HG03460 (cell line): Measurements from ENCODE around the gene PA2G4.
"Not testable (repeated sequence)": the region's sequence is repeated elsewhere in the genome, so short reads cannot be mapped to it uniquely, and the experiment has no call there.

ENCODE experiments used
- ATAC-seq: cut with Tn5 transposase; IDR thresholded peaks from one replicate; pipeline ENCODE4 v1.9.1; 2021; ENCODE audit not compliant: unreplicated experiment

The PA2G4 gene

DNA sequence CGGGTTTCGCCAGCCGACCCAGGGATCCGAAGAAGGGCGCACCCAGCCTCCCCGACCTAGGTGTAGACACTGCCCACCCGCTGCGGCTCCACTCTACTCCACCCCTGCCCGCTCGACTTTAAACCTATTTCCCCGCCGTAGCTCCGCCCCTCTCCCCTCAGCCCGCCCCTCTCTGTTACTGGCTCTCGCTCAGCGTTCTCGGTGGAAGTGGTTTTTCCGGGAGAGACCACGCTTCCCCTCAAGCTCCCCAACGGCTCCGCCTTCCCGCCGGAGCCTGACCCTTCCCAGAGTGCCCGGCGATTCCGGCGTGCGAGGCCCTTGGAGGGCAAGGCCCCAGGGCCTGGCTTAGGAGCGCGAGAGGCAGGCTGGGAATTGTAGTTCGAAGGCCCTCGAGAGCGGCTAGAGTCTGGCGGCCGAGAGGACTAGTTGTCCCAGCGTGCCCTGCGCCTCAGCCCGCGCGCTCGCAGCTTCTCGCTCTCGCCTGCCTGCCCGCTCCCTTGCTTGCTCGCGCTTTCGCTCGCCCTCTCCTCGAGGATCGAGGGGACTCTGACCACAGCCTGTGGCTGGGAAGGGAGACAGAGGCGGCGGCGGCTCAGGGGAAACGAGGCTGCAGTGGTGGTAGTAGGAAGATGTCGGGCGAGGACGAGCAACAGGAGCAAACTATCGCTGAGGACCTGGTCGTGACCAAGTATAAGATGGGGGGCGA, at the start of gene PA2G4:
PA2G4 (plus strand) TSS at position 451 of the 706 bp plus-strand sequence; CDS start at position 630, 179 bp downstream.
- peak; percentile 93 for ATAC-seq

DNA sequence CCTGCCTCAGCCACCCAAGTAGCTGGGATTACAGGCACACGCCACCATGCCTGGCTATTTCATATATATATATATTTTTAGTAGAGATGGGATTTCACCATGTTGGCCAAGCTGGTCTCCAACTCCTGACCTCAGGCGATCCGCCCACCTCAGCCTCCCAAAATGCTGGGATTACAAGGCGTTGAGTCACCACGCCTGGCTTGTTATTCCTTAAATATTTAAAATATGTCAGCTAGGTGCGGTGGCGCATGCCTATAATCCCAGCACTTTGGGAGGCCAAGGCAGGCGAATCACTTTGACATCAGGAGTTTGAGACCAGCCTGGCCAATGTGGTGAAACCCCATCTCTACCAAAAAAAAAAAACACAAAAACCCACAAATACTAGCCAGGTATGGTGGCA, 44.4 kb upstream of the PA2G4 start:
- not testable (repeated sequence) for ATAC-seq

- ATAC-seq = no peak
Measured at GRCh38 chr12:56061982-56062381, 42.4 kb upstream of the PA2G4 start.

- ATAC-seq = no peak
Measured at GRCh38 chr12:56062996-56063395, 41.4 kb upstream of the PA2G4 start.

GRCh38 chr12:56071648-56072047, 32.7 kb upstream of the PA2G4 start:
- ATAC-seq = no peak

- ATAC-seq = no peak
Measured at GRCh38 chr12:56074396-56074795, 30.0 kb upstream of the PA2G4 start.

DNA sequence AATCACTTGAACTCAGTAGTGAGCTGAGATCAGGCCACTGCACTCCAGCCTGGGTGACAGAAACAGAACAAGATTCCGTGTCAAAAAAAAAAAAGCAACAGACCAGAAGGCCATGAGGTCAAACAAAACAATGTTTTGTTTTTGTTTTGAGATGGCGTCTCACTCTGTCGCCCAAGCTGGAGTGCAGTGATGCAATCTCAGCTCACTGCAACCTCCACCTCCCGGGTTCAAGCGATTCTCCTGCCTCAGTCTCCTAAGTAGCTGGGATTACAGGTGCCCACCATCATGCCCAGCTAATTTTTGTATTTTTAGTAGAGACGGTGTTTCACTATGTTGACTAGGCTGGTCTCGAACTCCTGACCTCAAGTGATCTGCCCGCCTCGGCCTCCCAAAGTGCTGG, 26.4 kb upstream of the PA2G4 start:
- not testable (repeated sequence) for ATAC-seq

DNA sequence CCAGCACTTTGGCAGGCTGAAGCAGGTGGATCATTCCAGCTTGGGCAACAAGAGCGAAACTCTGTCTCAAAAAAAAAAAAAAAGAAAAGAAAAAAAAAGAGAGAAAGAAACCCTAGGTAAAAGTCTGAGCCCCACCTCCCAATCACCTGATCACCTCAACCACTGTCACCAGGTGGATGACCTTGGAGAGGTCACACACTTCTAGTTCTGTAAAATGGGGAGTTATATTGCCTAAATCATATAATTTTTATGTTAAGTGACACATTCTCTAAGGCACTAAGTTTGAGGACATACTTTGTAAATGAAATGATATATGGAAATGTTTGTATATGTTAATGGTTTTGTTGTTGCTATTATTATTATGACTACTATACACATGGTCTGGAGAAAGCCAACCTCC, 25.9 kb upstream of the PA2G4 start:
- ATAC-seq = no peak

GRCh38 chr12:56078931-56079722, 25.2 kb upstream of the PA2G4 start:
- peak; percentile 74 for ATAC-seq

GRCh38 chr12:56079723-56080555, 24.4 kb upstream of the PA2G4 start, which contains the start of gene ERBB3:
Gene ERBB3 (plus strand): TSS chr12:56080165. CDS start chr12:56080301, 136 bp downstream.
- no peak for ATAC-seq

DNA sequence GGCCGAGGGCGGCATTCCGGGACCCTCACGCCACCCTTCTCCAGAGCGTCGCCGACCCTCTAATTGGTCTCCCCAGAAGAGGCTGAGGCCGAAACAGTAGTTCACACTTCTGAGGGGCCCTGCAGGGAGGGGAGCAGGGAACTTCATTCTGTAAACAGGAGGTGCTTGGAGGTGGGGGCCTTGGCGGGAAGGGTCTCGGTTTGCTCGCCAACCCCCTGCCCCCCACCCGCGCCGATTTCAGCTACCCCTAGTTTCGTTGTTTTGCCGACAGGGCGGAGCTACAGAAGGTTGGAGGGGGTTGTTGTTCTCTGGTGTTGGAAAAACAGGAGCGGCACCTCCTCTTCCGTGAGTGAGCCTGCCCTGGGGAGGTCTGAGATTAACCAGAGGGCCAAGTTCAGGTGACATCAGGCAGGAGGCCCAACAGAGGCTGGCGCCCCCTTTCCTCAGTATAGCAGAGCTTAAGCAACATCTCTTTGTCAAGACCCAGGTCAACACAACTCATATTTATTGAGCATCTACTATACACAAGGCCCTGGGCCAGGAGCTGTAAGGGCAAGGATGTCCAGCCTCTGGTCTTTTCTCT, 23.7 kb upstream of the PA2G4 start:
- no peak for ATAC-seq

DNA sequence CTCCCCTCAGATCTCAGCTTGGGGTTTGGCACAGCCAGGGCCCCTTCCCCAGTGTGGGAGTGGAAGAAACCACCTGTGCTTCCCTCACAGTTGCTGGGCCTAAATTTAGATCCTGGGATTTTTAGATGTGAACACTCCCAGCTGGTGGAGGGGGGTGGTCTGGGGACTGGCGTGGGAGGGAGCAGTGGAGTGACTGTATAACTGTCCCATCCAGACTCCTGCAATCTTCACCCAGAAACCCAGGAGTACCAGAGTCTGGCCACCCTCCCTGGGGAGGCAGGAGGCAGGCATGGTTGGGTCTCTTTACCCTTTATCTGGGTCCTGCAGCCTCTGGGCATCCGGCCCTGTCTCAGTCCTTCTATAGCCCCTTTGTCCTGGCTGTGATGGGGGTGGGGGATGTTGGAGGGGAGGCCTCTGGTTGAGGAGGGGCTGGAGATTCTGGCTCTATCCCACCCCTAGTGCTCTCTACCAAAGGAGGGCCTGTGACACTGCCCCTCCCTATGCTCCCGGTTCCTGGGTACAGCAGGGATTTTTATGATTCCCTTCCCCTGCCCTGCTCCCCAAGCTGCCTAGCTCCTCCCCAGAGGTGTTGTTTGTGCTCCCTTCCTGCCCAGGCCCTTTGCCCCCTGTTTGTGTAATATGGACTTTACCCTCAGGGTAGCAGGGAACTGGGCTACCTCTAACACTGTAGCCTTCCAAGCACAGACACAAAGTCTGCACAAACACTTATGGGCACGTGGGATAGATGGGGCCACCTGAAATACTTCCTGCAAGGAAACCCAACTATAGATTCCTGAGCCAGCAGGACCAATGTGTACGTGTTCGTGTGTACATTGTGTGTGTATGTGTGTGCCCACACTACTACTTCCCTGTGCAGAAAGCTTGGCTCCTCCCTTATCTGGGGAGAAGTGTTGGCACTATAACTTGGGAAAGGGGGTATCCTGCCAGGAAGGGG, 22.7 kb upstream of the PA2G4 start:
- ATAC-seq = no peak

DNA sequence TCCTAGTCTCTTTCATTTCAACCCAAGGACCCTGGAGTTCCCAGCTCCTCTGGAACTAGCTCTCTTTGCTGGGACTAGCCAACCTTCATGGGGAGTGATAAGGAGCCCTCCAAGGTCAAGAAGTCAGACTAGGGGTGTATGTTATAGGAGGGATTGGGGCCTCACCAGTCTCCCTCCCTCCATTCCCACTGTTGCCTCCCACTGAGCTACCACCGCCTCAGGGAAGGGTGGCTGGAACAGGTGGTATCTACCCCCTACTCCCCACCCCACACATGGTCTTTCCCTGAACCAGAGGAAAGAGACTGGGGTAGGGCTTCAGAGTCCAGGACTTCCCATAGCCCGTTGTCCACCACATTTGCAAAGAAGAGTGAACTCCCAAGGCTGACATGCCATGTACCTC, 22.0 kb upstream of the PA2G4 start:
- ATAC-seq = no peak

DNA sequence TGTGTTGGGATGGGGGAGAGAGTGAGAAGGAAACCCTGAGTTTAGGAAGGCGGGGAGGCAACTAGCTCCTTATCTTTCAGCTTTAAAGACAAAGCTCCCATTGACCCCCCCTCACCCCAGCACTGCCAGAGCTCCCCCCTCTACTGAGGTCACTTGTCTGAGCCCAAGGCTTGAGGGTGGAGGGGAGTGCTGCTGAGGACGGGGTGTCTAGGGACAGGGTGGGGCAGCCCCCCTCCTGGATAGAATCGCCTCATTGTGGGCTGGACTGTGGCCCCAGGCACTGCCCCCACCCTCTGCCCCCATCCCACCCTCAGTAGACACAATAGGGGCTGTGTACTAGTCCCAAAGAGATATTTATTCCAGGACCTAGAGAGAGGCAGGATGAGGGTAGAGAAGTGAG, 21.4 kb upstream of the PA2G4 start:
- no peak for ATAC-seq

DNA sequence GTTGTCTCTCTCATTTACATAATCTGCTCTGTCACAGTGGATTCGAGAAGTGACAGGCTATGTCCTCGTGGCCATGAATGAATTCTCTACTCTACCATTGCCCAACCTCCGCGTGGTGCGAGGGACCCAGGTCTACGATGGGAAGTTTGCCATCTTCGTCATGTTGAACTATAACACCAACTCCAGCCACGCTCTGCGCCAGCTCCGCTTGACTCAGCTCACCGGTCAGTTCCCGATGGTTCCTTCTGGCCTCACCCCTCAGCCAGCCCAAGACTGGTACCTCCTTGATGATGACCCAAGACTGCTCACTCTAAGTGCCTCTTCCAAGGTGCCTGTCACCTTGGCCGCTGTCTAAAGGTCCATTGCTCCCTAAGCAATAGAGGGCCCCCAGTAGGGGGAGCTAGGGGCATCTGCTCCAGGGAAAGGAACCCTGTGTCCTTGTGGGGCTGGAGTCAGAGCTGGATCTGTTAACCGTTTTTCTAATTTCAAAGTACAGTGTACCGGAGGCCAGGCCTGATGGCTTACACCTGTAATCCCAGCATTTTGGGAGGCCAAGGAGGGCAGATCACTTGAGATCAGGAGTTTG, 19.3 kb upstream of the PA2G4 start:
- no peak for ATAC-seq

DNA sequence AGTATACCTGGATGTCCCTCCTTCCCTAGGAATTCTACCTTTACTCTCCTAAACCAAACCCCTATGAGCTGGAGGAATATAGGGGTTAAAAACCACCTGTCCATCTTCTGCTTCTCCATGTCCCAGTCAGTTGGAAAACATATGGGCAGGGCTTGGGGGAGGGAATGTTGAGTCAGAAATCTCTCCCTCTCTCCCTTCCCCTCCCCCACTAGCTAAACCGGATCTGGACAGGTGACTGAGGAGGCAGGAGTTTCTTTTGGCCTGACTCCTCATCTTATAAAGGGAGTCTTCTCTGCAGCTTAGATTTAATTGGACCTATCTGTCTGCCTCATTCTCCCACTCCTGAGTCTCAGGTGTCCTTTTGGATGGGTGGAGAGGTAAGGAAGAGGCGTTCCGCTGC, 18.3 kb upstream of the PA2G4 start:
- ATAC-seq = no peak

GRCh38 chr12:56086608-56087007, 17.8 kb upstream of the PA2G4 start:
- ATAC-seq = no peak

- no peak for ATAC-seq
Measured at GRCh38 chr12:56087220-56087619, 17.1 kb upstream of the PA2G4 start.

GRCh38 chr12:56097738-56098137, 6.6 kb upstream of the PA2G4 start:
- no peak for ATAC-seq

GRCh38 chr12:56098592-56098991, 5.8 kb upstream of the PA2G4 start:
- no peak for ATAC-seq
